ENCODE measurements around the gene TXNDC2. TPM values are rescaled to one million over a fixed set of nuclear protein-coding genes. Genes with fewer than 3 reads are reported as not detected.
A peak's percentile ranks its signal among the peaks of the same experiment; 100 is the strongest.

TXNDC2 gene
- total RNA-seq, 1 donor from 2014 or later = 0.07 TPM

GRCh38 chr18:9839211-9839610 is 46.6 kb upstream of the TXNDC2 start:
- FAIRE-seq = no peak
- H3K4me3 ChIP-seq (ENCODE audit: insufficient read depth, low read depth, low read length) = no peak overlapping the region
- no peaks in the 10 kb centered on the region for H3K79me2 ChIP-seq (ENCODE audit: insufficient read depth, low read length)
- no peak overlapping the region for H3K4me3 Mint-ChIP-seq (ENCODE audit: unreplicated experiment)
- H3K9me3 ChIP-seq (ENCODE audit: insufficient read depth, low read depth, low read length) = no peaks in the 10 kb centered on the region
- H3K4me1 ChIP-seq (ENCODE audit: insufficient read depth, low read length) = peaks cover 11% of the 10 kb centered on the region
- H2AFZ ChIP-seq (ENCODE audit: low read depth, low read length) = no peak overlapping the region
- no peak overlapping the region for H3K27ac Mint-ChIP-seq (ENCODE audit: unreplicated experiment)
- no peaks in the 10 kb centered on the region for H3K27me3 ChIP-seq (ENCODE audit: insufficient read depth, low read length)
- no peak overlapping the region for H3K4me2 ChIP-seq (ENCODE audit: low read length)
- TF ChIP-seq CTCF (IDR thresholded peaks at IDR 0.05; ENCODE audit: insufficient read depth, low read depth, low read length) (no peak), EZH2 (IDR thresholded peaks at IDR 0.05; ENCODE audit: insufficient read depth, low read length) (no peak)
- H3K36me3 Mint-ChIP-seq (ENCODE audit: low read depth, unreplicated experiment) = peaks cover 28% of the 10 kb centered on the region
- H3K27ac ChIP-seq (ENCODE audit: low read depth, low read length) = no peak overlapping the region
- peaks cover 20% of the 10 kb centered on the region for H4K20me1 ChIP-seq (ENCODE audit: insufficient read depth, low read length)
- H3K9ac ChIP-seq (ENCODE audit: low read length) = peak overlapping the region; percentile 45
- no peaks in the 10 kb centered on the region for H3K9me3 Mint-ChIP-seq (ENCODE audit: unreplicated experiment)
- H3K36me3 ChIP-seq (ENCODE audit: insufficient read depth, low read length) = peaks cover 2% of the 10 kb centered on the region
- peaks cover 25% of the 10 kb centered on the region for H3K4me1 Mint-ChIP-seq (ENCODE audit: low read depth, unreplicated experiment)
- DNase-seq (ENCODE audit: low read depth) = no peak
- H3K27me3 Mint-ChIP-seq (ENCODE audit: low read depth, unreplicated experiment) = no peaks in the 10 kb centered on the region

DNA sequence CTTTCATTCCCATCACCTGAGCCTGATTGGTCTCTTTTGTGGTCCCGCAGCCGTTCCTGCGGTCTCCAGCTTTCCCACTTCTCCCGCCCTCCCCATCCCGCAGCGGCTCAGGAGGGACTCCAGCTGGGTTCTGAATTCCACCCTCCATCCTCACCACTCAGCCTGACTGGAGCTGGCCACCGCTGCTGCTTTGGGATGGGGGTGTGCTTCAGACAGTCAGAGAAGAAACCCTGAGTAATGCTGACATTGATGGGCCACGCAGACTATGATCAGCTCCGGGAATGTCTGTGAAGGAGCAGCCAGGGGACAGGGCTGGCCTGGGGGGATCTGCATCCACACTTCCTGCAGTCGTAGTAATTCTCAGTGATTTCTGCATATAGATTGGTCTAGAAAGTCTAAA is 45.9 kb upstream of the TXNDC2 start:
- Histone ChIP-seq H3K27me3 (ENCODE audit: insufficient read depth, low read length) (no peaks in the 10 kb centered on the region), H3K4me2 (ENCODE audit: low read length) (no peak overlapping the region), H3K27ac (ENCODE audit: low read depth, low read length) (no peak overlapping the region), H4K20me1 (ENCODE audit: insufficient read depth, low read length) (peaks cover 23% of the 10 kb centered on the region), H3K4me1 (ENCODE audit: insufficient read depth, low read length) (peaks cover 11% of the 10 kb centered on the region), H3K4me3 (ENCODE audit: insufficient read depth, low read depth, low read length) (no peak overlapping the region), H3K36me3 (ENCODE audit: insufficient read depth, low read length) (peaks cover 2% of the 10 kb centered on the region), H3K79me2 (ENCODE audit: insufficient read depth, low read length) (no peaks in the 10 kb centered on the region), H2AFZ (ENCODE audit: low read depth, low read length) (no peak overlapping the region), H3K9me3 (ENCODE audit: insufficient read depth, low read depth, low read length) (no peaks in the 10 kb centered on the region), H3K9ac (ENCODE audit: low read length) (no peak overlapping the region)
- peaks cover 25% of the 10 kb centered on the region for H3K4me1 Mint-ChIP-seq (ENCODE audit: low read depth, unreplicated experiment)
- no peak overlapping the region for H3K4me3 Mint-ChIP-seq (ENCODE audit: unreplicated experiment)
- H3K27ac Mint-ChIP-seq (ENCODE audit: unreplicated experiment) = peak overlapping the region; percentile 86
- TF ChIP-seq CTCF (IDR thresholded peaks at IDR 0.05; ENCODE audit: insufficient read depth, low read depth, low read length) = no peak
- no peak for TF ChIP-seq EZH2 (IDR thresholded peaks at IDR 0.05; ENCODE audit: insufficient read depth, low read length)
- no peak for DNase-seq (ENCODE audit: low read depth)
- no peak for FAIRE-seq
- H3K36me3 Mint-ChIP-seq (ENCODE audit: low read depth, unreplicated experiment) = peaks cover 28% of the 10 kb centered on the region
- H3K9me3 Mint-ChIP-seq (ENCODE audit: unreplicated experiment) = no peaks in the 10 kb centered on the region
- H3K27me3 Mint-ChIP-seq (ENCODE audit: low read depth, unreplicated experiment) = no peaks in the 10 kb centered on the region

- Histone ChIP-seq H3K4me2 (ENCODE audit: low read length) (no peak overlapping the region), H3K4me3 (ENCODE audit: insufficient read depth, low read depth, low read length) (no peak overlapping the region), H2AFZ (ENCODE audit: low read depth, low read length) (no peak overlapping the region), H3K27ac (ENCODE audit: low read depth, low read length) (no peak overlapping the region), H3K9me3 (ENCODE audit: insufficient read depth, low read depth, low read length) (no peaks in the 10 kb centered on the region), H3K4me1 (ENCODE audit: insufficient read depth, low read length) (peaks cover 15% of the 10 kb centered on the region), H4K20me1 (ENCODE audit: insufficient read depth, low read length) (peaks cover 26% of the 10 kb centered on the region), H3K9ac (ENCODE audit: low read length) (no peak overlapping the region), H3K27me3 (ENCODE audit: insufficient read depth, low read length) (no peaks in the 10 kb centered on the region), H3K79me2 (ENCODE audit: insufficient read depth, low read length) (no peaks in the 10 kb centered on the region), H3K36me3 (ENCODE audit: insufficient read depth, low read length) (peaks cover 2% of the 10 kb centered on the region)
- Mint-ChIP-seq H3K36me3 (ENCODE audit: low read depth, unreplicated experiment) (peaks cover 34% of the 10 kb centered on the region), H3K27me3 (ENCODE audit: low read depth, unreplicated experiment) (no peaks in the 10 kb centered on the region), H3K27ac (ENCODE audit: unreplicated experiment) (no peak overlapping the region), H3K4me1 (ENCODE audit: low read depth, unreplicated experiment) (peaks cover 20% of the 10 kb centered on the region), H3K4me3 (ENCODE audit: unreplicated experiment) (no peak overlapping the region), H3K9me3 (ENCODE audit: unreplicated experiment) (no peaks in the 10 kb centered on the region)
- FAIRE-seq (no peak), DNase-seq (ENCODE audit: low read depth) (no peak)
- TF ChIP-seq EZH2 (IDR thresholded peaks at IDR 0.05; ENCODE audit: insufficient read depth, low read length) = no peak
- TF ChIP-seq CTCF (IDR thresholded peaks at IDR 0.05; ENCODE audit: insufficient read depth, low read depth, low read length) = no peak
Measured at GRCh38 chr18:9841752-9842151, 44.0 kb upstream of the TXNDC2 start.

Measured in astrocyte (in vitro differentiated cells and primary cell).